A549 (cell line): Measurements from ENCODE around the gene AMZ1.

Experiments used
- CEBPB ChIP-seq, 2 experiments: fragments of >200 bp in 1 of 2; sonication (Bioruptor Twin) in 1 of 2; formaldehyde crosslinking in 1 of 2; IDR thresholded peaks; 2 replicates each; pipeline ENCODE4 v1.6.1; 2012 to 2016
- HDAC2 ChIP-seq: fragments of 200-600 bp; sonication (generic); IDR thresholded peaks from 2 replicates; pipeline ENCODE4 v1.6.1; 2016
- RCOR1 ChIP-seq: fragments of 150-350 bp; IDR thresholded peaks from 2 replicates; pipeline ENCODE4 v1.6.1; 2014; ENCODE audit warnings: antibody characterized with exemption, low read length, low read depth
- ZC3H11A ChIP-seq: fragments of 450-650 bp; IDR thresholded peaks from 2 replicates; pipeline ENCODE4 v1.6.1; 2014; ENCODE audit warnings: antibody characterized with exemption, mild to moderate bottlenecking
- TF ChIP-seq, protein P1 (sequence below): IDR thresholded peaks from 2 replicates; pipeline ENCODE4 v1.6.1; 2012
- TF ChIP-seq, protein P2 (sequence below): fragments of 450-650 bp; IDR thresholded peaks from 2 replicates; pipeline ENCODE4 v1.6.1; 2014; ENCODE audit warnings: antibody characterized with exemption

DNA sequence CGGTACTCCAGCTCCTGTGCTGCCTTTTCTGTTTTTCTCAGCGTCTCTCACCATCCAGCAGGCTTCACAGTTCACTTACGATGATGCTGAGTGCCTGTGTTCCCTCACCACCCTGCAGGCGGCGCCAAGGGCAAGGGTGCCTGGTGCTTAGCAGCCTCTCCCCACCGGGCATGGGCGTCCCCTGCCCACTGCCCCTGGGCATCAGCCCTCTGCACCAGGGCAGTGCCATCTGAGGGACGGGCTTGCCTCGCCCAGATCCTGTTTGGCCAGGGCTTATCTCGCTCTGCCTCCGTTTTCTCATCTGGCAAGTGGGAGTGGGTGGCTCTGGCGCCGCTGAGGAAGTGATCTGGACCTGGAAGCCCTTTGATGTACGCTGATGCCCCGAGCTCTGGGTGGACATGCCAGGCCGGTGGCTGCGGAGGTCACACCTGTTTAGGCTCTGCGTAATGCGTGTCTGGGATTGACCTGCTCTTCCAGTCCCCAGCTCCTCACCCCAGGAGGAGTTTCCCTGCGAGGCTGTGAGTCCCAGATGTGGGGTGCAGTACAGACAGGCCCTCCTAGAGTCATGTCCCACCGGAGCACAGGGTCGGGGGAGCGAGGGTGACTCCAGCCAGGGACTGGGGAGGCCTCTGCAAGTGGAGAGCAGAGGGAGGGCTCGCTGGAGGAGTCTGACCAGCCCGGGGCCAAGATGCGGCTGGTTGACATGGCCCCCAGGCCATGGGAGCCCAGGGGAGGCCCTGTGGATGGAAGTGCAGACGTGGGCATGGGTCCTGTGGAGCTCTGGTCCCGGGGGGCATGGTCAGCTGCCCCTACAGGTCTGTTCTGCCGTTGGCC is 44.4 kb upstream of the AMZ1 start:
- TF ChIP-seq HDAC2 (no peak), ZC3H11A (no peak), CEBPB (IDR thresholded peaks at IDR 0.05) (no peak), RCOR1 (no peak)
- TF ChIP-seq, protein P1, sequence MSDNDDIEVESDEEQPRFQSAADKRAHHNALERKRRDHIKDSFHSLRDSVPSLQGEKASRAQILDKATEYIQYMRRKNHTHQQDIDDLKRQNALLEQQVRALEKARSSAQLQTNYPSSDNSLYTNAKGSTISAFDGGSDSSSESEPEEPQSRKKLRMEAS = no peak
- TF ChIP-seq, protein P2, sequence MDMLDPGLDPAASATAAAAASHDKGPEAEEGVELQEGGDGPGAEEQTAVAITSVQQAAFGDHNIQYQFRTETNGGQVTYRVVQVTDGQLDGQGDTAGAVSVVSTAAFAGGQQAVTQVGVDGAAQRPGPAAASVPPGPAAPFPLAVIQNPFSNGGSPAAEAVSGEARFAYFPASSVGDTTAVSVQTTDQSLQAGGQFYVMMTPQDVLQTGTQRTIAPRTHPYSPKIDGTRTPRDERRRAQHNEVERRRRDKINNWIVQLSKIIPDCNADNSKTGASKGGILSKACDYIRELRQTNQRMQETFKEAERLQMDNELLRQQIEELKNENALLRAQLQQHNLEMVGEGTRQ = no peak
